Subcutaneous adipose tissue (tissue), 4 donors: Measurements from ENCODE around the gene CATSPERZ. TPM values are rescaled to one million over a fixed set of nuclear protein-coding genes. Genes with fewer than 3 reads are reported as not detected.

Experiments
- total RNA-seq, 4 donors: library from RNA; depleted of rRNA; stranded (reverse); fragments of >200 nt; gene quantifications; one replicate each; pipeline ENCODE4 v1.1.0, GENCODE V29; 2016
- TF ChIP-seq, protein P1 (sequence below): fragments of 450-650 bp; IDR thresholded peaks from one replicate; pipeline ENCODE4 v1.5.1; 2016; ENCODE audit warnings: low read depth, mild to moderate bottlenecking, control low read depth, antibody characterized with exemption, moderate library complexity

The CATSPERZ gene
- total RNA-seq, 4 donors from 2014 or later: not detected

DNA sequence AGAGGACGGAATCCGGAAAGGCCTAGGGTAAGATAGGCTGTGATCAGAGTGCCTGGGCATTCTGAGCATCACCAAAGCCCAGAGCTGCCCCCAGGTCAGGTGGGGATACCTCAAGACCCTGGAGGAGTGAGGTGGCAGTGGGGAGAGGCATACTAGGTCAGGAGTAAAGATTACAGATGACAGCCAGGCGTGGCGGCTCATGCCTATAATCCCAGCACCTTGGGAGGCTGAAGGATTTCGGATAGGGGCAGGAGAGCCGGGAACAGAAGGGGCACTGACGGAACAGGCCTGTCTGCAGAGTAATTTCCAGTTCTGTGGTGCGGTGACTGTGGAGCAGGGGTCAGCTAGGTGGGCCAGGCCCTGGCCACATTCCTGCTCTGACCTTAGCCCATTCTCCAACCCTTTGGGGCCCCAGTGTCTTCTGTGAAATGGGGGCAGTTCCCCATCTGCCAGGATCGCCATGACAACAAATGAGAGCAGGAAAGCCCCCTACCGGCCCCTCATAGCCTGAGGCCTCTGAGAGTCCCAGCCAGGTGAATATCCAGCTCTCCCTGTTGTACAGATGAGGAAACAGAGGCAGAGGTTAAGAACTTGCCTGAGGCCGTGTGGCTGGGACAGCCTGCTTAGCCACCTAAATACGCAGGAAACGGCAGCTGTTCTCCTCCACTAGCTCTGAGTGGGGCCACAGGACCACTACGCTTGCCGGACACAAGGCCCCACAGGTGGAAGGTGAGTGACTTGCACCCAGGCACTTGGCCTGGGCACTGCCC, 24.9 kb upstream of the CATSPERZ start:
- TF ChIP-seq, protein P1, sequence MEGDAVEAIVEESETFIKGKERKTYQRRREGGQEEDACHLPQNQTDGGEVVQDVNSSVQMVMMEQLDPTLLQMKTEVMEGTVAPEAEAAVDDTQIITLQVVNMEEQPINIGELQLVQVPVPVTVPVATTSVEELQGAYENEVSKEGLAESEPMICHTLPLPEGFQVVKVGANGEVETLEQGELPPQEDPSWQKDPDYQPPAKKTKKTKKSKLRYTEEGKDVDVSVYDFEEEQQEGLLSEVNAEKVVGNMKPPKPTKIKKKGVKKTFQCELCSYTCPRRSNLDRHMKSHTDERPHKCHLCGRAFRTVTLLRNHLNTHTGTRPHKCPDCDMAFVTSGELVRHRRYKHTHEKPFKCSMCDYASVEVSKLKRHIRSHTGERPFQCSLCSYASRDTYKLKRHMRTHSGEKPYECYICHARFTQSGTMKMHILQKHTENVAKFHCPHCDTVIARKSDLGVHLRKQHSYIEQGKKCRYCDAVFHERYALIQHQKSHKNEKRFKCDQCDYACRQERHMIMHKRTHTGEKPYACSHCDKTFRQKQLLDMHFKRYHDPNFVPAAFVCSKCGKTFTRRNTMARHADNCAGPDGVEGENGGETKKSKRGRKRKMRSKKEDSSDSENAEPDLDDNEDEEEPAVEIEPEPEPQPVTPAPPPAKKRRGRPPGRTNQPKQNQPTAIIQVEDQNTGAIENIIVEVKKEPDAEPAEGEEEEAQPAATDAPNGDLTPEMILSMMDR: no peak

DNA sequence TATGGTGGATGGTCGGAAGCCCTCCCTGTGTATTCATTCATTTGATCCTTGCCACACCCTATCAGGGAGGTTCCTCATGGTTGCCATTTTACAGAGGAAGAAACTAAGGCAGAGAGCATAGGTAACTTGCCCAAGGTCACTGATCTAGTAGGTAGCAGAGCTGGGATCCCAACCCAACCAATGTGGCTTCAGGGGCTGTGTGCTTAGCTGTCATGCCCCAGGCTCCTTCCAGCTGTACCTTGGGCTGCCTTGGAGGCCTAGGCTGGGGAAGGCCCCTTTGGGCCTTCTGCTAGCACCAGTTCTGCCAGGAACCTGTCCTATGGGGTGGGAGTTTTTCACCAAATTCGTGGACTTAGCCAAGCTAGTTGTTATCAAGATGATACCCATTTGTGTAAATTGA, 24.3 kb upstream of the CATSPERZ start:
- TF ChIP-seq, protein P1: no peak

DNA sequence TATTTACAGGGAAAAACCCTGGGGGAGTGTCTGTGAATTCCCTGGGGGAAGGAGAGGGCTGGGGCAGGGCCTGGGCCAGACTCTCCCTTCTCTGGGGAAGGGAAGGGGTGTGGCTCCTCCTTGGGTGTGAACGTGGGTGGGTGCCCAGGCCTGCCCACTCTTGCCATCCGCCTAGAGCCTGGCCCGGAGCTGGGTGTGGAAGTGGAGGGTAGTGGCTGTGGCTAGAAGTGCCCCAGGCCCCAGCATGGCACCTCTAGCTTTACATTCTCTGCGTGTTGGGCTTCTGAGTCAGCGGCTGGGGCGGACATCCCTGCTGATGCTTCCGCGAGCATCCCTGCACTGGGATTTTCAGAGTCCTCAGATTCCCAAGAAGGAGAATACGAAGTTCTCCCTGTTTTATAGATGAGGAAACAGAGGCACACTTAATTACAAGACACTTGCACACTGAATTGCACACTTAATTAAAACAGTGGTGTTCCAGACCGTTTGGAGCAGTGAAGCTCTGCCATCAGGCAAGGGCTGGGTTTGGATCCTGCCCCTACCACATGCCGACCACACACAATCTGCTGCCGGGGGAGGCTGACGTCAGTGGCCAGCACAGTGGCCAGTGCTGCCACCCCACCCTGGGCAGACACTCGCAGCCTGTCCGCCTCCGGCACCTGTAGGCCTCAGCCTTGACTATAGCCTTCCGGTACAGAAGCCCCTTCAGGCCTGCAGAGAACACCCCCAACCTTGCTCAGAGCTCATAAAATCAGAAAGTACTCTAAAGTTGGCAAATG, 23.3 kb upstream of the CATSPERZ start:
- TF ChIP-seq, protein P1: no peak

- TF ChIP-seq, protein P1: no peak
Measured at GRCh38 chr11:64278576-64279190, 21.5 kb upstream of the CATSPERZ start.

- TF ChIP-seq, protein P1: no peak
Measured at GRCh38 chr11:64281957-64282770, 18.0 kb upstream of the CATSPERZ start.

DNA sequence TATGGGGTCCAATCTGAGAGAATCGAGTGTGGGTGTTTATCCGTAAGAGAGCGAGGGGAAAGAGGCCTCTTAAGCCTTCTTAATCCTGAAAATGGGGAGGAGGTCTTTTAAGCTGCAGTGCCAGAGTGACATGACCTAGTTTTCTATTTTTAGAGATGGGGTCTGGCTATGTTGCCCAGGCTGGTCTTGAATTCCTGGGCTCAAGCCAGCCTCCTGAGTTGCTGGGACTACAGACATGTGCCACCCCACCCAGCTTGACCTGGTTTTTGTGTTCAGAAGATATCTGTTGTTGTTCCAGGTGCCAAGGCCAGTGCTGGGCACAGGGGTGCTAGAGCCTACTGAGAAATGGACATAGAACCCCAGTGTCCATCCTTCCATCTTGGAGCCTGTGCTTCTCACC, 17.1 kb upstream of the CATSPERZ start:
- TF ChIP-seq, protein P1: no peak
